H1 (cell line): ENCODE results near the gene SLC37A2. TPM values are rescaled to one million over a fixed set of nuclear protein-coding genes. Genes with fewer than 3 reads are reported as not detected.

ENCODE experiments used
- CTCF ChIA-PET: fragments of 300-600 bp; sonication (Branson Sonifier 250); formaldehyde crosslinking; loops from one replicate; lab custom pipeline; 2021; ENCODE audit not compliant: partially characterized antibody; lab: Charles Lee
- POLR2A ChIA-PET: fragments of 300-600 bp; sonication (Branson Sonifier 250); formaldehyde crosslinking; loops from one replicate; lab custom pipeline; 2021; ENCODE audit warnings: inconsistent platforms; ENCODE audit not compliant: partially characterized antibody; lab: Charles Lee
- DNase-seq, 2 experiments: peaks; one replicate each; pipeline versions ENCODE4 v3.0.0 to v3.0.0-alpha.2; 2010 to 2022; ENCODE audit warnings: low spot score in 2 of 2, low read depth in 1 of 2, mixed read lengths in 1 of 2
- FAIRE-seq: peaks from 2 replicates; lab custom pipeline; 2011; peaks lifted over from hg19 to GRCh38; lab: Jason Lieb, UNC
- H2AFZ ChIP-seq: 2 replicates; pipeline ENCODE4 v1.8.1; 2012; ENCODE audit warnings: low read length, inconsistent platforms
- H2AK5ac ChIP-seq: 2 replicates; pipeline ENCODE4 v1.6.1; 2013; ENCODE audit warnings: low read depth, low read length
- H2BK120ac ChIP-seq: replicated peaks from 2 replicates; pipeline ENCODE3; 2013; ENCODE audit warnings: low read depth, low read length, inconsistent platforms
- H2BK12ac ChIP-seq: 2 replicates; pipeline ENCODE4 v1.6.1; 2013; ENCODE audit warnings: low read depth, low read length
- H2BK15ac ChIP-seq: 2 replicates; pipeline ENCODE4 v1.6.1; 2013; ENCODE audit warnings: low read length
- H2BK20ac ChIP-seq: 2 replicates; pipeline ENCODE4 v1.6.1; 2013; ENCODE audit warnings: low read length
- H2BK5ac ChIP-seq: 2 replicates; pipeline ENCODE4 v1.6.1; 2013; ENCODE audit warnings: low read depth, low read length
- H3K14ac ChIP-seq: 2 replicates; pipeline ENCODE4 v1.6.1; 2013; ENCODE audit warnings: inconsistent platforms; ENCODE audit not compliant: insufficient read length
- H3K18ac ChIP-seq: 2 replicates; pipeline ENCODE4 v1.6.1; 2013; ENCODE audit warnings: low read length; ENCODE audit errors: extremely low read depth
- H3K23ac ChIP-seq: 2 replicates; pipeline ENCODE4 v1.6.1; 2013; ENCODE audit warnings: inconsistent platforms; ENCODE audit not compliant: insufficient read length
- H3K23me2 ChIP-seq: 2 replicates; pipeline ENCODE4 v1.6.1; 2013; ENCODE audit warnings: low read depth, low read length
- H3K27ac ChIP-seq: 2 replicates; pipeline ENCODE4 v1.6.1; 2011; ENCODE audit warnings: low read depth, low read length, inconsistent platforms
- H3K27me3 ChIP-seq, 4 experiments: replicated peaks in 1 of 4; 1 replicate in 1 of 4; 2 replicates in 3 of 4; pipeline versions ENCODE4 v1.6.1 to v1.8.1; 2011 to 2013; ENCODE audit warnings: low read length in 3 of 4, mild to moderate bottlenecking in 3 of 4, inconsistent platforms in 2 of 4, mixed read lengths in 2 of 4, moderate library complexity in 1 of 4; ENCODE audit not compliant: control insufficient read depth in 3 of 4, insufficient read depth in 3 of 4; ENCODE audit errors: extremely low read depth in 1 of 4
- H3K36me3 ChIP-seq, 4 experiments: 2 replicates each; pipeline versions ENCODE4 v1.6.1 to v1.8.1; 2011 to 2013; ENCODE audit warnings: mild to moderate bottlenecking in 4 of 4, low read length in 3 of 4, moderate library complexity in 2 of 4, control low read depth in 1 of 4, inconsistent platforms in 1 of 4; ENCODE audit not compliant: insufficient read depth in 4 of 4, control insufficient read depth in 2 of 4
- H3K4ac ChIP-seq: replicated peaks from 2 replicates; pipeline ENCODE3; 2013; ENCODE audit warnings: low read length, low read depth, mixed read lengths, inconsistent platforms; ENCODE audit not compliant: insufficient read length
- H3K4me1 ChIP-seq, 4 experiments: replicated peaks in 1 of 4; 1 replicate in 1 of 4; 2 replicates in 3 of 4; pipeline versions ENCODE4 v1.6.1 to v1.8.1; 2011 to 2013; ENCODE audit warnings: low read length in 3 of 4, inconsistent platforms in 2 of 4, mixed read lengths in 1 of 4; ENCODE audit not compliant: insufficient read depth in 4 of 4, control insufficient read depth in 3 of 4
- H3K4me2 ChIP-seq, 2 experiments: 2 replicates each; pipeline versions ENCODE4 v1.6.1 to v1.8.1; 2011 to 2013; ENCODE audit warnings: low read depth in 2 of 2, low read length in 2 of 2, control low read depth in 1 of 2, inconsistent platforms in 1 of 2, mild to moderate bottlenecking in 1 of 2; ENCODE audit not compliant: insufficient read depth in 1 of 2
- H3K4me3 ChIP-seq, 4 experiments: fragments of 200-600, 300-600 bp in 1 of 4; sonication (generic), shearing (Covaris generic), sonication (Bioruptor Twin) in 1 of 4; 2 replicates each; pipeline versions ENCODE4 v1.5.1 to v1.8.1; 2011 to 2016; ENCODE audit warnings: low read length in 4 of 4, low read depth in 3 of 4, control low read depth in 2 of 4, inconsistent platforms in 2 of 4, mild to moderate bottlenecking in 2 of 4, mixed read lengths in 1 of 4, moderate library complexity in 1 of 4; ENCODE audit not compliant: insufficient read depth in 2 of 4; ENCODE audit errors: extremely low read depth in 1 of 4
- H3K56ac ChIP-seq: replicated peaks from 2 replicates; pipeline ENCODE3; 2013; ENCODE audit warnings: low read depth, mild to moderate bottlenecking, mixed read lengths, low read length, inconsistent platforms; ENCODE audit not compliant: insufficient read length
- H3K79me1 ChIP-seq: 2 replicates; pipeline ENCODE4 v1.6.1; 2013; ENCODE audit warnings: low read depth, low read length, control low read depth
- H3K79me2 ChIP-seq, 2 experiments: 2 replicates each; pipeline versions ENCODE4 v1.6.1 to v1.8.1; 2012 to 2013; ENCODE audit warnings: low read length in 2 of 2, mild to moderate bottlenecking in 2 of 2, inconsistent platforms in 1 of 2; ENCODE audit not compliant: insufficient read depth in 2 of 2, control insufficient read depth in 1 of 2
- H3K9ac ChIP-seq, 4 experiments: replicated peaks in 1 of 4; 1 replicate in 1 of 4; 2 replicates in 3 of 4; pipeline versions ENCODE4 v1.6.1 to v1.8.1; 2011 to 2013; ENCODE audit warnings: low read depth in 3 of 4, low read length in 3 of 4, control low read depth in 2 of 4, mild to moderate bottlenecking in 2 of 4, moderate library complexity in 2 of 4, inconsistent platforms in 1 of 4; ENCODE audit errors: extremely low read depth in 1 of 4
- H3K9me3 ChIP-seq, 2 experiments: 2 replicates each; pipeline versions ENCODE4 v1.6.1 to v1.8.1; 2012 to 2013; ENCODE audit warnings: mild to moderate bottlenecking in 2 of 2, moderate library complexity in 2 of 2, control low read depth in 1 of 2, inconsistent platforms in 1 of 2, low read depth in 1 of 2, low read length in 1 of 2, mixed read lengths in 1 of 2; ENCODE audit not compliant: insufficient read depth in 2 of 2
- H4K20me1 ChIP-seq, 2 experiments: replicated peaks in 1 of 2; 2 replicates each; pipeline versions ENCODE3 to v1.8.1; 2011 to 2013; ENCODE audit warnings: inconsistent platforms in 2 of 2, low read length in 2 of 2, mild to moderate bottlenecking in 1 of 2; ENCODE audit not compliant: insufficient read depth in 2 of 2, control insufficient read depth in 1 of 2
- H4K5ac ChIP-seq: 2 replicates; pipeline ENCODE4 v1.6.1; 2013; ENCODE audit warnings: low read length, low read depth, mixed read lengths, inconsistent platforms; ENCODE audit not compliant: insufficient read length
- H4K8ac ChIP-seq: 2 replicates; pipeline ENCODE4 v1.8.0; 2013; ENCODE audit warnings: mild to moderate bottlenecking, moderate library complexity, low read length, inconsistent platforms; ENCODE audit not compliant: insufficient read depth; ENCODE audit errors: extremely low read depth
- H4K91ac ChIP-seq: replicated peaks from 2 replicates; pipeline ENCODE3; 2013; ENCODE audit warnings: low read length, mixed read lengths, inconsistent platforms; ENCODE audit not compliant: insufficient read length
- CBX8 ChIP-seq: fragments of 300-800, 300-1000 bp; sonication (generic); IDR thresholded peaks from 2 replicates; pipeline ENCODE4 v1.7.1; 2016; ENCODE audit warnings: low read depth, low read length, borderline replicate concordance
- CEBPB ChIP-seq: IDR thresholded peaks from 2 replicates; pipeline ENCODE4 v1.6.1; 2012; ENCODE audit warnings: low read depth, low read length
- CREB1 ChIP-seq: IDR thresholded peaks from 2 replicates; pipeline ENCODE4 v1.6.1; 2012; ENCODE audit warnings: inconsistent platforms
- EGR1 ChIP-seq: IDR thresholded peaks from 2 replicates; pipeline ENCODE4 v1.6.1; 2011; ENCODE audit warnings: low read depth, low read length, borderline replicate concordance
- GABPA ChIP-seq: IDR thresholded peaks from 2 replicates; pipeline ENCODE4 v1.6.1; 2011; ENCODE audit warnings: mild to moderate bottlenecking, low read length, moderate library complexity, borderline replicate concordance; ENCODE audit not compliant: insufficient read depth
- GTF2F1 ChIP-seq: IDR thresholded peaks from 2 replicates; pipeline ENCODE4 v1.6.1; 2012; ENCODE audit warnings: low read depth, low read length, improper control_type of control experiment, borderline replicate concordance
- KDM5A ChIP-seq: fragments of 200-600 bp; IDR thresholded peaks from 2 replicates; pipeline ENCODE4 v1.7.1; 2012; ENCODE audit warnings: mild to moderate bottlenecking, low read length, inconsistent platforms, mixed read lengths
- NANOG ChIP-seq: IDR thresholded peaks from 2 replicates; pipeline ENCODE4 v1.6.1; 2011; ENCODE audit warnings: low read length, low read depth, mild to moderate bottlenecking, inconsistent platforms; ENCODE audit not compliant: insufficient read depth, poor library complexity, severe bottlenecking
- RBBP5 ChIP-seq: IDR thresholded peaks from 2 replicates; pipeline ENCODE4 v1.7.1; 2012; ENCODE audit warnings: low read depth, mild to moderate bottlenecking, inconsistent platforms, low read length, moderate library complexity, borderline replicate concordance
- SAP30 ChIP-seq: fragments of 300-600 bp; sonication (generic); IDR thresholded peaks from 2 replicates; pipeline ENCODE4 v1.7.1; 2012; ENCODE audit warnings: low read length, moderate library complexity, mild to moderate bottlenecking, inconsistent platforms; ENCODE audit not compliant: insufficient read depth, insufficient replicate concordance
- SUZ12 ChIP-seq: fragments of 200-600 bp; sonication (generic); IDR thresholded peaks from 2 replicates; pipeline ENCODE4 v1.6.1; 2012; ENCODE audit warnings: mild to moderate bottlenecking, inconsistent platforms, low read length, moderate library complexity, mixed read lengths
- TAF1 ChIP-seq: IDR thresholded peaks from 2 replicates; pipeline ENCODE4 v1.6.1; 2011; ENCODE audit warnings: mild to moderate bottlenecking, low read depth, low read length
- TCF12 ChIP-seq: IDR thresholded peaks from 2 replicates; pipeline ENCODE4 v1.6.1; 2011; ENCODE audit warnings: low read depth, mild to moderate bottlenecking, low read length
- YY1 ChIP-seq: IDR thresholded peaks from 2 replicates; pipeline ENCODE4 v1.6.1; 2011; ENCODE audit warnings: low read depth, mild to moderate bottlenecking, low read length
- ZNF274 ChIP-seq: IDR thresholded peaks from 2 replicates; pipeline ENCODE4 v1.7.0; 2012; ENCODE audit warnings: low read length, borderline replicate concordance; ENCODE audit errors: extremely low read depth
- WGBS, 2 experiments: shearing (Covaris generic) in 1 of 2; methylation state at CpG; one replicate each; pipeline versions ENCODE4 v1.1.6 to v1.1.7; 2013 to 2015; ENCODE audit warnings: low lambda C conversion rate in 2 of 2, mixed read lengths in 2 of 2, inconsistent platforms in 1 of 2, low coverage in 1 of 2, missing lambda C conversion rate in 1 of 2; ENCODE audit not compliant: insufficient replicate concordance in 2 of 2, insufficient coverage in 1 of 2, insufficient read length in 1 of 2; ENCODE audit errors: extremely low coverage in 1 of 2, missing lambda C conversion rate in 1 of 2; 5-methylcytosine and 5-hydroxymethylcytosine counted together
- polyA plus RNA-seq, 7 experiments: library from polyadenylated mRNA; depleted of rRNA in 3 of 7; stranded (reverse) in 5 of 7; unstranded in 2 of 7; fragments of >200 nt in 5 of 7; fragments of 200-250 nt in 2 of 7; gene quantifications; 1 replicate in 5 of 7; 2 replicates in 1 of 7; 4 replicates in 1 of 7; pipeline versions ENCODE4 v1.2.1 to v1.2.3, GENCODE V29; 2011 to 2013; ENCODE audit warnings: missing spikeins in 2 of 7, mixed read lengths in 2 of 7
- total RNA-seq: library from RNA; stranded (reverse); fragmentation: NEBNext Ultra II Directional; extraction: Animal tissue kit (Norgen Biotek cat#: 25700); gene quantifications from 2 replicates; pipeline ENCODE4 v1.2.1, GENCODE V29; 2021

The SLC37A2 gene
- total and polyA plus RNA-seq, 2 of the 8 experiments (the other 6 are each of a cell fraction or from before 2014, with no cell fraction given): 1.3 to 1.9 TPM

DNA sequence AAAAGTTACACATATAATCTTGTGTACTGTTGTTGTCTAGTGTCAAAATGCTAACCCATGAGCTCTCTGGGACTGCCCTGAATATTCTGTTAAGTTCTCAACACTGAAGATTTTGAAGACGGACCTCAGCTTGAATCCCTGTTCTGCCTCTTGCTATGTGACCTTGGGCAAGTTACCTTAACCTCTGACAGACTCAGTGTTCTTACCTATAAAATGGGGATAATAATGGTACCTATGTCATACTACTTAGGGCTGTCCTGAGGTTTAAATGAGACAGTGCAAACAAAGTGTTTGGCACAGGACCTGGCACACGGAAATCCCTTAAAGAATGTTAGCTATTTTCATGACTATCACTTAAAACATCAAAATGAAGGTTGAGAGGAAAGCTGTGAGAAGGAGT lies 37.0 kb downstream of the SLC37A2 start:
- FAIRE-seq (no peak), DNase-seq (no peak)
- ChIA-PET CTCF (interaction anchor here (0.6 to 2.3 kb wide), 6 partner anchors 9 to 255 kb away, joined by 3 to 13 read pairs (median 3); partner anchors contain the start of gene TMEM218), POLR2A (no interaction called here)
- no peak overlapping the region for H3K4ac ChIP-seq
- H4K5ac ChIP-seq: no peak overlapping the region
- no peak overlapping the region for H3K9ac ChIP-seq
- no peaks in the 10 kb centered on the region for H3K27me3 ChIP-seq
- H3K4me1 ChIP-seq: peaks cover 0 to under 1% (median 0%) of the 10 kb centered on the region in 4 experiments; a peak in 2 of 7 replicates
- no peak overlapping the region for H2BK120ac ChIP-seq
- no peaks in the 10 kb centered on the region; the same call in 1 of the 2 replicates for H3K79me1 ChIP-seq
- no peaks in the 10 kb centered on the region for H3K23me2 ChIP-seq
- no peak overlapping the region for H3K56ac ChIP-seq
- H2BK20ac ChIP-seq: no peak overlapping the region
- no peak overlapping the region for H3K4me3 ChIP-seq
- H4K91ac ChIP-seq: no peak overlapping the region
- H3K9me3 ChIP-seq: peaks cover 4 to 8% of the 10 kb centered on the region in 2 experiments; a peak in 2 of 4 replicates
- no peak overlapping the region for H2BK12ac ChIP-seq
- WGBS, 2 experiments: 98% methylated on average over 2 of the region's 2 CpGs; no CpG with 5 or more reads in 1 of the 2 experiments
- H3K36me3 ChIP-seq: peaks cover 0 to 18% (median 6%) of the 10 kb centered on the region in 4 experiments; a peak in 6 of 8 replicates
- H3K14ac ChIP-seq: no peak overlapping the region
- no peak overlapping the region for H2AK5ac ChIP-seq
- H2AFZ ChIP-seq: no peak overlapping the region
- no peaks in the 10 kb centered on the region for H4K20me1 ChIP-seq
- no peak overlapping the region for H4K8ac ChIP-seq
- H3K79me2 ChIP-seq: 0 out of 4 replicates have a peak, but pooled peaks cover 0 to 3% of the 10 kb centered on the region in 2 experiments
- H3K27ac ChIP-seq: no peak overlapping the region
- H3K4me2 ChIP-seq: no peak overlapping the region
- H3K23ac ChIP-seq: no peak overlapping the region
- no peak overlapping the region for H2BK5ac ChIP-seq
- H3K18ac ChIP-seq: no peak overlapping the region
- no peak overlapping the region for H2BK15ac ChIP-seq
- TF ChIP-seq EGR1 (no peak), TCF12 (no peak), RBBP5 (no peak), TAF1 (no peak), CREB1 (no peak), CEBPB (no peak), SAP30 (no peak), YY1 (no peak), NANOG (no peak), ZNF274 (no peak), GABPA (no peak), GTF2F1 (no peak), KDM5A (no peak), SUZ12 (no peak), CBX8 (no peak)
